PC-9 (cell line): ENCODE results near the gene STK32B. TPM values are rescaled to one million over a fixed set of nuclear protein-coding genes. Genes with fewer than 3 reads are reported as not detected.
A peak's percentile ranks its signal among the peaks of the same experiment; 100 is the strongest.

ENCODE experiments used
- BruUV-seq: library from RNA; stranded (reverse); fragments of 400-500 nt; replicated peaks from 2 replicates; lab custom pipeline; 2021; lab: Mats Ljungman, UMichigan
- CTCF ChIA-PET: fragments of 300-600 bp; sonication (Branson Sonifier 250); formaldehyde crosslinking; loops from one replicate; lab custom pipeline; 2022; ENCODE audit warnings: antibody characterized with exemption; lab: Charles Lee
- POLR2A ChIA-PET: fragments of 300-600 bp; sonication (Branson Sonifier 250); formaldehyde crosslinking; loops from one replicate; lab custom pipeline; 2022; ENCODE audit warnings: antibody characterized with exemption; ENCODE audit not compliant: unreplicated experiment; lab: Charles Lee
- DNase-seq, 2 experiments: peaks; one replicate each; pipeline versions ENCODE4 v3.0.0 to v3.0.0-alpha.2; 2015 to 2022; ENCODE audit warnings: mixed read lengths in 1 of 2
- H2AFZ ChIP-seq: fragments of 200-600 bp; sonication (generic); 2 replicates; pipeline ENCODE4 v1.8.1; 2017; ENCODE audit warnings: antibody characterized with exemption
- H3F3A ChIP-seq: fragments of 200-600 bp; sonication (generic); 2 replicates; pipeline ENCODE4 v1.8.1; 2017; ENCODE audit warnings: antibody characterized with exemption, mild to moderate bottlenecking, low read depth; ENCODE audit not compliant: insufficient read depth
- H3K27ac ChIP-seq: fragments of 200-600 bp; sonication (generic); 2 replicates; pipeline ENCODE4 v1.6.1; 2016; ENCODE audit warnings: mixed run types
- H3K27me3 ChIP-seq: fragments of 200-600 bp; sonication (generic); 2 replicates; pipeline ENCODE4 v1.6.1; 2016; ENCODE audit warnings: low read depth, mixed run types; ENCODE audit not compliant: insufficient read depth
- H3K36me3 ChIP-seq: fragments of 200-600 bp; sonication (generic); 2 replicates; pipeline ENCODE4 v1.6.1; 2016; ENCODE audit warnings: low read depth, mixed run types
- H3K4me1 ChIP-seq: fragments of 200-600 bp; sonication (generic); replicated peaks from 2 replicates; pipeline ENCODE4 v1.6.1; 2016; ENCODE audit warnings: mixed run types; ENCODE audit not compliant: insufficient read depth
- H3K4me2 ChIP-seq: fragments of 200-600 bp; sonication (generic); 2 replicates; pipeline ENCODE4 v1.6.1; 2017; ENCODE audit warnings: mixed run types
- H3K4me3 ChIP-seq: fragments of 200-600 bp; sonication (generic); 2 replicates; pipeline ENCODE4 v1.6.1; 2016; ENCODE audit warnings: mixed run types
- H3K79me2 ChIP-seq: fragments of 200-600 bp; sonication (generic); 2 replicates; pipeline ENCODE4 v1.6.1; 2017; ENCODE audit warnings: low read depth, mixed run types
- H3K9me2 ChIP-seq: fragments of 200-600 bp; sonication (generic); 2 replicates; pipeline ENCODE4 v1.8.1; 2017; ENCODE audit warnings: mild to moderate bottlenecking; ENCODE audit not compliant: insufficient read depth
- H3K9me3 ChIP-seq: fragments of 200-600 bp; sonication (generic); 2 replicates; pipeline ENCODE4 v1.8.1; 2016; ENCODE audit warnings: low read depth; ENCODE audit not compliant: insufficient read depth
- H4K20me1 ChIP-seq: fragments of 200-600 bp; sonication (generic); 2 replicates; pipeline ENCODE4 v1.8.1; 2017; ENCODE audit not compliant: insufficient read depth
- CTCF ChIP-seq: fragments of 200-600 bp; sonication (generic); conservative IDR thresholded peaks from 2 replicates; pipeline ENCODE4 v1.6.1; 2017; ENCODE audit warnings: mixed run types, antibody characterized with exemption, mild to moderate bottlenecking, moderate library complexity
- EZH2 ChIP-seq: fragments of 200-600 bp; sonication (generic); IDR thresholded peaks from 2 replicates; pipeline ENCODE4 v1.8.0; 2017; ENCODE audit warnings: antibody characterized with exemption, low read depth
- intact Hi-C: fragments of 100-400 bp; cut with micrococcal nuclease; formaldehyde crosslinking; loops from one replicate; pipeline ENCODE4 v1.10.0; 2022; ENCODE audit not compliant: unreplicated experiment
- total RNA-seq: library from RNA; stranded (reverse); gene quantifications from 2 replicates; pipeline ENCODE4 v1.2.3, GENCODE V29; 2021

The STK32B gene
- total RNA-seq, 1 experiment from 2014 or later, result not detected

DNA sequence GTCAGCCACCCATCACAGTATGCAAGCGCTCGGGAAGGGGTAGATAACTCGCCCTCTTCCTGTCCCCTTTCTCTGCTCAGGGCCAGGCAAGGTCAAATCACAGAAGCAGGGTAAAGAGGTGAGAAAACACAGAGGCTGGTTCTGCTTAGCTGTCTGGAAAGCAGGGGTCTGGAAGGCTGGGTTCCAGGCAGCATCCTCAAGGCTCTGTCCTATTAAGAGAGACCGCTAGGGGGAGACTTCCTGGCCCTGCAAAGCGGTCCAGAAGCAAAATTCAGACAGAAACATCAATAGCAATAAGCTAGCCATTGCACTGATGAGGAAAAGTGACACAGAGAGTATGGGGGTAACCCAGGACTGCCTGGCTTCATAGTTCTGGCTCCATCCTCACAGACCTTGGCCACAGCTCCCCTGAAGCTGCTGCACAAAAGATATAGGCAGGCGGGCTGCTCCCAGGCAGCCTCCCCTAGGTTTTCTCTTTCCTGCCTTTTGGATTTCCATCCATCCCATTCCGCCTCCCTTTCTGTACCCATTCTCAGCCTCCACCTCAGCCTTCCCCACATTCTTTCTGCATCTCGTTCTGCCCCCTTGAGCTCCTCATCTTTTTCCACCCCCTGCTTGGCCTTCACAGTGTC lies 348.6 kb downstream of the STK32B start:
- no peaks in the 10 kb centered on the region for H3K9me2 ChIP-seq
- H3K36me3 ChIP-seq, result no peaks in the 10 kb centered on the region
- POLR2A ChIA-PET, result no interaction called here
- H3K27ac ChIP-seq, result no peak overlapping the region
- TF ChIP-seq EZH2 (no peak), CTCF (peak; percentile 76)
- CTCF ChIA-PET, result no interaction called here
- no peaks in the 10 kb centered on the region for H3K9me3 ChIP-seq
- H3K27me3 ChIP-seq, result peaks cover 27% of the 10 kb centered on the region
- H3K4me3 ChIP-seq, result no peak overlapping the region
- H4K20me1 ChIP-seq, result no peaks in the 10 kb centered on the region
- no peaks in the 10 kb centered on the region for H3K79me2 ChIP-seq
- no peak overlapping the region for H3K4me2 ChIP-seq
- intact Hi-C loops, result loop anchor here (2.0 to 5.0 kb wide), 2 partner anchors 391 to 412 kb away; no protein-coding TSS in a partner anchor
- no TSS peak for BruUV-seq
- H2AFZ ChIP-seq, result no peak overlapping the region
- no peaks in the 10 kb centered on the region for H3F3A ChIP-seq
- peak in 1 of 2 experiments; percentile 5 for DNase-seq
- H3K4me1 ChIP-seq, result no peaks in the 10 kb centered on the region

- no TSS peak for BruUV-seq
- TF ChIP-seq CTCF (no peak), EZH2 (no peak)
- no peaks in the 10 kb centered on the region for H3K9me3 ChIP-seq
- H3K4me2 ChIP-seq, result no peak overlapping the region
- H3K4me1 ChIP-seq, result no peaks in the 10 kb centered on the region
- H2AFZ ChIP-seq, result no peak overlapping the region
- intact Hi-C loops, result no loop called here
- H3K4me3 ChIP-seq, result no peak overlapping the region
- no peaks in the 10 kb centered on the region for H3K9me2 ChIP-seq
- H3K27me3 ChIP-seq, result 0 out of 2 replicates have a peak, but pooled peaks cover 4% of the 10 kb centered on the region
- no peaks in the 10 kb centered on the region for H3F3A ChIP-seq
- DNase-seq, result no peak
- H4K20me1 ChIP-seq, result no peaks in the 10 kb centered on the region
- POLR2A ChIA-PET, result no interaction called here
- CTCF ChIA-PET, result no interaction called here
- H3K79me2 ChIP-seq, result no peaks in the 10 kb centered on the region
- H3K27ac ChIP-seq, result no peak overlapping the region
- no peaks in the 10 kb centered on the region for H3K36me3 ChIP-seq
Measured at GRCh38 chr4:5403746-5404497, 352.6 kb downstream of the STK32B start.

- Histone ChIP-seq H3K27ac (no peak overlapping the region), H3F3A (no peaks in the 10 kb centered on the region), H3K4me1 (no peaks in the 10 kb centered on the region), H3K79me2 (no peaks in the 10 kb centered on the region), H3K27me3 (peaks cover 15% of the 10 kb centered on the region), H3K4me2 (no peak overlapping the region), H3K4me3 (no peak overlapping the region), H3K36me3 (no peaks in the 10 kb centered on the region), H3K9me2 (no peaks in the 10 kb centered on the region), H4K20me1 (no peaks in the 10 kb centered on the region), H2AFZ (no peak overlapping the region), H3K9me3 (no peaks in the 10 kb centered on the region)
- ChIA-PET POLR2A (no interaction called here), CTCF (interaction anchor here (0.6 kb wide), 1 partner anchor 589 kb away, joined by 3 read pairs; no protein-coding TSS in a partner anchor)
- no TSS peak for BruUV-seq
- no peak for DNase-seq
- TF ChIP-seq CTCF (no peak), EZH2 (no peak)
- intact Hi-C loops, result no loop called here
Measured at GRCh38 chr4:5409237-5409636, 358.0 kb downstream of the STK32B start.
